Stimulated activated effector memory CD8-positive, alpha-beta T cell treated with anti-CD3 and anti-CD28 coated beads, Interleukin-12 subunit alpha, Interleukin-12 subunit beta, amount 100 ng/mL, for 72 hours (primary cell): ENCODE results near the gene SSX1.
"Not testable (repeated sequence)": the region's sequence is repeated elsewhere in the genome, so short reads cannot be mapped to it uniquely, and the experiment has no call there.

Experiments
- ATAC-seq: fragments of 150-1000 bp; cut with Tn5 transposase; 2 replicates; pipeline ENCODE4 v1.10.0; 2021
- DNase-seq, 2 donors: peaks; one replicate each; pipeline ENCODE4 v3.0.0; 2021 to 2022; ENCODE audit warnings: low spot score in 2 of 2
- H3K27ac Mint-ChIP-seq: one replicate; pipeline ENCODE4 v1.8.0; 2022; ENCODE audit warnings: mild to moderate bottlenecking, mixed read lengths
- H3K36me3 Mint-ChIP-seq: one replicate; pipeline ENCODE4 v1.8.0; 2022; ENCODE audit warnings: mild to moderate bottlenecking, mixed read lengths
- H3K4me1 Mint-ChIP-seq: one replicate; pipeline ENCODE4 v1.8.0; 2022; ENCODE audit warnings: mixed read lengths
- H3K4me3 Mint-ChIP-seq: one replicate; pipeline ENCODE4 v1.8.0; 2022; ENCODE audit warnings: mild to moderate bottlenecking, mixed read lengths
- H3K9me3 Mint-ChIP-seq: one replicate; pipeline ENCODE4 v1.8.0; 2022; ENCODE audit warnings: mixed read lengths

Gene SSX1

GRCh38 chrX:48255062-48255796, at the start of gene SSX1:
SSX1 (plus strand) TSS chrX:48255392; CDS start chrX:48257242, 1,850 bp downstream.
- H3K9me3 Mint-ChIP-seq, ATAC-seq, H3K27ac Mint-ChIP-seq, H3K4me3 Mint-ChIP-seq, H3K36me3 Mint-ChIP-seq, H3K4me1 Mint-ChIP-seq, DNase-seq: not testable (repeated sequence)

DNA sequence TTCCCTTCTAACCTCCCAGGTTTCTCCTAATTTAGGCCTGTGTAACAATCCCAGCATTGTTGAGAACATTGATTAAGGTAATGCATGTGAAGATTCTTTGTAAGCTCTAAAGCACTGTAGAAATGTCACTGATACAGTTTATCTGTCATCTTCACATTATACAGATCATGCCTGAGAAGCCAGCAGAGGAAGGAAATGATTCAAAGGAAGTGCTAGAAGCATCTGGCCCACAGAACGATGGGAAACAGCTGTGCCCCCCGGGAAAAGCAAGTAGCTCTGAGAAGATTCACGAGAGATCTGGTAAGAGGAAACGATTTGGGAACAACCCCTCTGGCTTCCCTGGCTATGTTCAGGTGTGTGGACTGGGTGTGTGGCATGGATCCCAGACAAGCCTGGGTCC, 40.9 kb upstream of the SSX1 start:
- not testable (repeated sequence) for DNase-seq, H3K36me3 Mint-ChIP-seq, H3K4me3 Mint-ChIP-seq, ATAC-seq, H3K27ac Mint-ChIP-seq, H3K9me3 Mint-ChIP-seq
- peaks cover 11% of the 10 kb centered on the region for H3K4me1 Mint-ChIP-seq

GRCh38 chrX:48224196-48224595, 31.0 kb upstream of the SSX1 start:
- not testable (repeated sequence) for H3K4me1 Mint-ChIP-seq, H3K4me3 Mint-ChIP-seq, H3K27ac Mint-ChIP-seq, H3K9me3 Mint-ChIP-seq, H3K36me3 Mint-ChIP-seq, ATAC-seq, DNase-seq

GRCh38 chrX:48252945-48253344, 2.2 kb upstream of the SSX1 start:
- not testable (repeated sequence) for H3K27ac Mint-ChIP-seq, ATAC-seq, DNase-seq, H3K36me3 Mint-ChIP-seq, H3K4me3 Mint-ChIP-seq, H3K4me1 Mint-ChIP-seq, H3K9me3 Mint-ChIP-seq

- not testable (repeated sequence) for DNase-seq, H3K27ac Mint-ChIP-seq, H3K36me3 Mint-ChIP-seq, H3K9me3 Mint-ChIP-seq, ATAC-seq, H3K4me1 Mint-ChIP-seq, H3K4me3 Mint-ChIP-seq
Measured at GRCh38 chrX:48274365-48274764, 19.2 kb downstream of the SSX1 start.

- DNase-seq (no peak), ATAC-seq (no peak)
- Mint-ChIP-seq H3K4me1 (no peaks in the 10 kb centered on the region), H3K27ac (no peak overlapping the region), H3K4me3 (no peak overlapping the region), H3K36me3 (no peaks in the 10 kb centered on the region), H3K9me3 (no peaks in the 10 kb centered on the region)
Measured at GRCh38 chrX:48278958-48279357, 23.8 kb downstream of the SSX1 start.

GRCh38 chrX:48280729-48281128, 25.5 kb downstream of the SSX1 start:
- not testable (repeated sequence) for H3K36me3 Mint-ChIP-seq, H3K4me3 Mint-ChIP-seq

DNA sequence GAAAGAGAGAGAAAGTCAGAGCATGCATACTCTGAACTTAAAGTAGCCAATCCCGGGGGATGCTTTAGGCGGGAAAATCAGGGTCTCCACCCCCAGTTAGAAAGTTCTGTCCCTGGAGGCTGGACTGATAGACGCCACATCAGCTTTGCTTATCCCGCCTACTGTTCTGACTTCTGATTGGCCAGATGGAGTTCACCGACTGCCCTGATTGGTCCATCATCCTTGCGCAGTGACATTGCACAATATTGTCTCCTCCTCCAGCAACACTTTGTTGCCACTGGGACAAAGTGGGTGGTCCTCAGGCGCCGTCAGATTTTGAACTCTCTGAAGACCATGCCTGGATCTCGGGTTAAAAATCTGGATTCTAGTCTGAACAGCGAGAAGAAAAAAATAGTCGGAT, 51.0 kb downstream of the SSX1 start:
- no peaks in the 10 kb centered on the region for H3K4me1 Mint-ChIP-seq
- no peaks in the 10 kb centered on the region for H3K36me3 Mint-ChIP-seq
- H3K9me3 Mint-ChIP-seq = no peaks in the 10 kb centered on the region

More at GRCh38 chrX:48280729-48281128, 25.5 kb downstream of the SSX1 start:
- not testable (repeated sequence) for H3K27ac Mint-ChIP-seq, DNase-seq, H3K4me1 Mint-ChIP-seq, ATAC-seq, H3K9me3 Mint-ChIP-seq

GRCh38 chrX:48313996-48314395, 58.8 kb downstream of the SSX1 start:
- DNase-seq, H3K4me1 Mint-ChIP-seq, ATAC-seq, H3K9me3 Mint-ChIP-seq, H3K27ac Mint-ChIP-seq, H3K4me3 Mint-ChIP-seq, H3K36me3 Mint-ChIP-seq: not testable (repeated sequence)

More for the DNA sequence above, 51.0 kb downstream of the SSX1 start:
- no peak for DNase-seq
- no peak for ATAC-seq
- H3K4me3 Mint-ChIP-seq = no peak overlapping the region
- no peak overlapping the region for H3K27ac Mint-ChIP-seq
